Natural killer cell (primary cell): ENCODE measurements around the gene KCNK1. TPM values are rescaled to one million over a fixed set of nuclear protein-coding genes. Genes with fewer than 3 reads are reported as not detected.
"Not testable (repeated sequence)": the region's sequence is repeated elsewhere in the genome, so short reads cannot be mapped to it uniquely, and the experiment has no call there.

ENCODE experiments used
- ATAC-seq, 3 donors: fragments of 150-1000 bp in 2 of 3; fragments of 200-7000 bp in 1 of 3; cut with Tn5 transposase; 1 replicate in 1 of 3; 2 replicates in 2 of 3; pipeline ENCODE4 v1.10.0; 2021; ENCODE audit warnings: mild to moderate bottlenecking in 2 of 3, moderate library complexity in 2 of 3
- DNase-seq, 2 donors: peaks; one replicate each; pipeline versions ENCODE4 v3.0.0 to v3.0.0-alpha.2; 2013 to 2021; ENCODE audit warnings: mixed read lengths in 1 of 2
- H3K27ac ChIP-seq: one replicate; pipeline ENCODE4 v1.5.1; 2013; ENCODE audit warnings: mild to moderate bottlenecking, low read length
- H3K27me3 ChIP-seq: one replicate; pipeline ENCODE4 v1.6.1; 2013; ENCODE audit warnings: low read length; ENCODE audit not compliant: control insufficient read depth, insufficient read depth
- H3K36me3 ChIP-seq: one replicate; pipeline ENCODE4 v1.6.1; 2013; ENCODE audit warnings: low read length; ENCODE audit not compliant: control insufficient read depth, insufficient read depth
- H3K4me1 ChIP-seq: one replicate; pipeline ENCODE4 v1.6.1; 2013; ENCODE audit warnings: low read length; ENCODE audit not compliant: control insufficient read depth, insufficient read depth
- H3K4me3 ChIP-seq: one replicate; pipeline ENCODE4 v1.5.1; 2013; ENCODE audit warnings: low read length
- H3K9me3 ChIP-seq: one replicate; pipeline ENCODE4 v1.6.1; 2013; ENCODE audit warnings: low read length; ENCODE audit not compliant: control insufficient read depth, insufficient read depth
- H3K27ac Mint-ChIP-seq, 2 donors: one replicate each; pipeline ENCODE4 v1.8.0; 2022; ENCODE audit warnings: mild to moderate bottlenecking in 2 of 2, mixed read lengths in 2 of 2, moderate library complexity in 1 of 2
- H3K27me3 Mint-ChIP-seq, 2 donors: one replicate each; pipeline ENCODE4 v1.8.0; 2022; ENCODE audit warnings: low read depth in 2 of 2, mixed read lengths in 2 of 2
- H3K36me3 Mint-ChIP-seq: one replicate; pipeline ENCODE4 v1.8.0; 2022; ENCODE audit warnings: mixed read lengths
- H3K4me1 Mint-ChIP-seq, 2 donors: one replicate each; pipeline ENCODE4 v1.8.0; 2022; ENCODE audit warnings: mixed read lengths in 2 of 2
- H3K4me3 Mint-ChIP-seq: one replicate; pipeline ENCODE4 v1.8.0; 2022; ENCODE audit warnings: mild to moderate bottlenecking, moderate library complexity, mixed read lengths
- H3K9me3 Mint-ChIP-seq, 2 donors: one replicate each; pipeline ENCODE4 v1.8.0; 2022; ENCODE audit warnings: mixed read lengths in 2 of 2
- CTCF ChIP-seq: fragments of 200-600 bp; IDR thresholded peaks from one replicate; pipeline ENCODE4 v1.8.0; 2022; ENCODE audit warnings: antibody characterized with exemption
- WGBS: methylation state at CpG from one replicate; pipeline ENCODE4 v1.1.7; 2013; ENCODE audit warnings: missing lambda C conversion rate; ENCODE audit not compliant: insufficient coverage; 5-methylcytosine and 5-hydroxymethylcytosine counted together
- intact Hi-C: fragments of 100-400 bp; cut with micrococcal nuclease; formaldehyde crosslinking; loops from one replicate; pipeline ENCODE4 v1.14.2; 2022
- total RNA-seq, 4 donors: library from RNA; stranded (reverse); fragments of 120-200 nt in 1 of 4; gene quantifications; one replicate each; pipeline versions ENCODE4 v1.2.3 to v1.2.4, GENCODE V29; 2013 to 2022

Gene KCNK1
- total RNA-seq, 3 donors from 2014 or later (not counting 1 experiment from before 2014, with no cell fraction given): 0.16 TPM; not detected in 2

GRCh38 chr1:233667741-233668140 is 53.8 kb downstream of the KCNK1 start:
- H3K4me3 ChIP-seq: no peak overlapping the region
- H3K27ac ChIP-seq: no peak overlapping the region
- DNase-seq: no peak
- 94% methylated on average over 2 of the region's 3 CpGs for WGBS
- no peak overlapping the region for H3K4me3 Mint-ChIP-seq
- H3K27ac Mint-ChIP-seq: no peak overlapping the region
- no peaks in the 10 kb centered on the region for H3K36me3 Mint-ChIP-seq
- intact Hi-C loops: no loop called here
- no peaks in the 10 kb centered on the region for H3K36me3 ChIP-seq
- TF ChIP-seq CTCF: no peak
- no peaks in the 10 kb centered on the region for H3K27me3 ChIP-seq
- peaks cover 0 to 4% of the 10 kb centered on the region in 2 donors for H3K9me3 Mint-ChIP-seq
- no peaks in the 10 kb centered on the region for H3K4me1 Mint-ChIP-seq
- H3K27me3 Mint-ChIP-seq: no peaks in the 10 kb centered on the region
- no peaks in the 10 kb centered on the region for H3K9me3 ChIP-seq
- no peak for ATAC-seq
- no peaks in the 10 kb centered on the region for H3K4me1 ChIP-seq

- Histone ChIP-seq H3K36me3 (no peaks in the 10 kb centered on the region), H3K4me1 (no peaks in the 10 kb centered on the region), H3K4me3 (no peak overlapping the region), H3K9me3 (no peaks in the 10 kb centered on the region), H3K27ac (no peak overlapping the region), H3K27me3 (no peaks in the 10 kb centered on the region)
- DNase-seq (no peak), ATAC-seq (no peak)
- Mint-ChIP-seq H3K27me3 (no peaks in the 10 kb centered on the region), H3K27ac (no peak overlapping the region), H3K4me1 (no peaks in the 10 kb centered on the region), H3K9me3 (peaks cover 0 to 4% of the 10 kb centered on the region in 2 donors), H3K4me3 (no peak overlapping the region), H3K36me3 (no peaks in the 10 kb centered on the region)
- TF ChIP-seq CTCF: no peak
- intact Hi-C loops: no loop called here
- WGBS: 65% methylated on average over 6 of the region's 8 CpGs
Measured at GRCh38 chr1:233668146-233668724, 54.3 kb downstream of the KCNK1 start.

- ATAC-seq (no peak), DNase-seq (no peak)
- H3K4me3 ChIP-seq: no peak overlapping the region
- H3K4me1 ChIP-seq: no peaks in the 10 kb centered on the region
- intact Hi-C loops: no loop called here
- Mint-ChIP-seq H3K4me1 (no peaks in the 10 kb centered on the region), H3K27me3 (no peaks in the 10 kb centered on the region), H3K36me3 (no peaks in the 10 kb centered on the region), H3K27ac (no peak overlapping the region), H3K9me3 (peaks cover 0 to 4% of the 10 kb centered on the region in 2 donors), H3K4me3 (no peak overlapping the region)
- 89% methylated on average over 7 of the region's 7 CpGs for WGBS
- no peaks in the 10 kb centered on the region for H3K27me3 ChIP-seq
- no peak for TF ChIP-seq CTCF
- H3K27ac ChIP-seq: no peak overlapping the region
- no peaks in the 10 kb centered on the region for H3K9me3 ChIP-seq
- no peaks in the 10 kb centered on the region for H3K36me3 ChIP-seq
Measured at GRCh38 chr1:233668725-233669294, 54.9 kb downstream of the KCNK1 start.

- DNase-seq, H3K9me3 ChIP-seq, H3K4me1 Mint-ChIP-seq, H3K9me3 Mint-ChIP-seq, H3K27ac Mint-ChIP-seq, H3K27ac ChIP-seq, H3K36me3 ChIP-seq, H3K4me1 ChIP-seq, H3K27me3 ChIP-seq, H3K27me3 Mint-ChIP-seq, ATAC-seq, H3K4me3 Mint-ChIP-seq, intact Hi-C loops, H3K4me3 ChIP-seq, H3K36me3 Mint-ChIP-seq: not testable (repeated sequence)
- WGBS: 93% methylated on average over 1 of the region's 2 CpGs
Measured at GRCh38 chr1:233670363-233670762, 56.5 kb downstream of the KCNK1 start.
